ENCODE data around the gene C10orf62.

Gene C10orf62

GRCh38 chr10:97611473-97611872, 22.0 kb downstream of the C10orf62 start:
- Histone ChIP-seq H3K27me3 (ENCODE audit: low read depth, low read length) (no peaks in the 10 kb centered on the region), H3K9ac (ENCODE audit: low read length) (no peak overlapping the region), H3K9me3 (ENCODE audit: insufficient read depth, low read length) (no peaks in the 10 kb centered on the region), H3K4me2 (ENCODE audit: low read length) (no peak overlapping the region), H2AFZ (ENCODE audit: low read depth, low read length) (no peak overlapping the region), H4K20me1 (ENCODE audit: insufficient read depth, low read length) (no peaks in the 10 kb centered on the region), H3K4me3 (ENCODE audit: low read length) (no peak overlapping the region), H3K27ac (ENCODE audit: low read length) (no peak overlapping the region), H3K4me1 (ENCODE audit: low read length) (no peaks in the 10 kb centered on the region), H3K79me2 (ENCODE audit: low read length) (no peaks in the 10 kb centered on the region), H3K36me3 (replicated peaks; ENCODE audit: low read depth, low read length) (no peaks in the 10 kb centered on the region)
- TF ChIP-seq, protein P1, sequence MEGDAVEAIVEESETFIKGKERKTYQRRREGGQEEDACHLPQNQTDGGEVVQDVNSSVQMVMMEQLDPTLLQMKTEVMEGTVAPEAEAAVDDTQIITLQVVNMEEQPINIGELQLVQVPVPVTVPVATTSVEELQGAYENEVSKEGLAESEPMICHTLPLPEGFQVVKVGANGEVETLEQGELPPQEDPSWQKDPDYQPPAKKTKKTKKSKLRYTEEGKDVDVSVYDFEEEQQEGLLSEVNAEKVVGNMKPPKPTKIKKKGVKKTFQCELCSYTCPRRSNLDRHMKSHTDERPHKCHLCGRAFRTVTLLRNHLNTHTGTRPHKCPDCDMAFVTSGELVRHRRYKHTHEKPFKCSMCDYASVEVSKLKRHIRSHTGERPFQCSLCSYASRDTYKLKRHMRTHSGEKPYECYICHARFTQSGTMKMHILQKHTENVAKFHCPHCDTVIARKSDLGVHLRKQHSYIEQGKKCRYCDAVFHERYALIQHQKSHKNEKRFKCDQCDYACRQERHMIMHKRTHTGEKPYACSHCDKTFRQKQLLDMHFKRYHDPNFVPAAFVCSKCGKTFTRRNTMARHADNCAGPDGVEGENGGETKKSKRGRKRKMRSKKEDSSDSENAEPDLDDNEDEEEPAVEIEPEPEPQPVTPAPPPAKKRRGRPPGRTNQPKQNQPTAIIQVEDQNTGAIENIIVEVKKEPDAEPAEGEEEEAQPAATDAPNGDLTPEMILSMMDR (IDR thresholded peaks at IDR 0.05; ENCODE audit: low read depth, low read length) = no peak
- TF ChIP-seq EZH2phosphoT487 (IDR thresholded peaks at IDR 0.05; ENCODE audit: low read depth) = no peak

DNA sequence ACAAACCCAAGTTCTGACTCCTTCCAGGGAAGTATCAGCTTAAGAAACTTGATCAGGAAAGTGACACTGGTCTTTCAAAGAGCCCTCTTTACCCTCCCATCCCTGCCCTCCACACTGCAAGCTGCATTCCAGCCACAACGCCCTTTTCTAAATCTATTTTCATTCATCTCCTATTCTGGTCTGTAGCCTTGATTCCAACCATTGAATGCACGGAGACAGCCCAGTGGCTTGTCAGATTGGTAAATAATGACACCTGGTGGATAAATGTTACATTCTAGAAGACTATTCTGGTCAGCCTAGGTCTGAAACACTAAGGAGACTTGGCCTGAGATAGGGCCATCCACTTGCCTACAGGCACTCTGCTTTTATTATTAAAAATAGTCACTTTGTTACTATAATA, 22.9 kb downstream of the C10orf62 start:
- H3K4me3 ChIP-seq (ENCODE audit: low read length) = no peak overlapping the region
- TF ChIP-seq, protein P1 (IDR thresholded peaks at IDR 0.05; ENCODE audit: low read depth, low read length) = peak; percentile 25; the same call in 1 of the 2 replicates
- no peak for TF ChIP-seq EZH2phosphoT487 (IDR thresholded peaks at IDR 0.05; ENCODE audit: low read depth)
- H3K27ac ChIP-seq (ENCODE audit: low read length) = no peak overlapping the region
- H2AFZ ChIP-seq (ENCODE audit: low read depth, low read length) = no peak overlapping the region
- H4K20me1 ChIP-seq (ENCODE audit: insufficient read depth, low read length) = no peaks in the 10 kb centered on the region
- H3K27me3 ChIP-seq (ENCODE audit: low read depth, low read length) = no peaks in the 10 kb centered on the region
- H3K79me2 ChIP-seq (ENCODE audit: low read length) = no peaks in the 10 kb centered on the region
- H3K9me3 ChIP-seq (ENCODE audit: insufficient read depth, low read length) = no peaks in the 10 kb centered on the region
- H3K9ac ChIP-seq (ENCODE audit: low read length) = no peak overlapping the region
- no peaks in the 10 kb centered on the region for H3K36me3 ChIP-seq (replicated peaks; ENCODE audit: low read depth, low read length)
- H3K4me1 ChIP-seq (ENCODE audit: low read length) = no peaks in the 10 kb centered on the region
- no peak overlapping the region for H3K4me2 ChIP-seq (ENCODE audit: low read length)

GRCh38 chr10:97618285-97618684, 28.8 kb downstream of the C10orf62 start:
- Histone ChIP-seq H3K4me1 (ENCODE audit: low read length) (no peaks in the 10 kb centered on the region), H3K79me2 (ENCODE audit: low read length) (no peaks in the 10 kb centered on the region), H3K9ac (ENCODE audit: low read length) (no peak overlapping the region), H3K9me3 (ENCODE audit: insufficient read depth, low read length) (no peaks in the 10 kb centered on the region), H3K27me3 (ENCODE audit: low read depth, low read length) (no peaks in the 10 kb centered on the region), H3K36me3 (replicated peaks; ENCODE audit: low read depth, low read length) (no peaks in the 10 kb centered on the region), H3K4me2 (ENCODE audit: low read length) (no peak overlapping the region), H3K4me3 (ENCODE audit: low read length) (no peak overlapping the region), H4K20me1 (ENCODE audit: insufficient read depth, low read length) (no peaks in the 10 kb centered on the region), H3K27ac (ENCODE audit: low read length) (no peak overlapping the region), H2AFZ (ENCODE audit: low read depth, low read length) (no peak overlapping the region)
- TF ChIP-seq, protein P1 (IDR thresholded peaks at IDR 0.05; ENCODE audit: low read depth, low read length) = no peak
- no peak for TF ChIP-seq EZH2phosphoT487 (IDR thresholded peaks at IDR 0.05; ENCODE audit: low read depth)

DNA sequence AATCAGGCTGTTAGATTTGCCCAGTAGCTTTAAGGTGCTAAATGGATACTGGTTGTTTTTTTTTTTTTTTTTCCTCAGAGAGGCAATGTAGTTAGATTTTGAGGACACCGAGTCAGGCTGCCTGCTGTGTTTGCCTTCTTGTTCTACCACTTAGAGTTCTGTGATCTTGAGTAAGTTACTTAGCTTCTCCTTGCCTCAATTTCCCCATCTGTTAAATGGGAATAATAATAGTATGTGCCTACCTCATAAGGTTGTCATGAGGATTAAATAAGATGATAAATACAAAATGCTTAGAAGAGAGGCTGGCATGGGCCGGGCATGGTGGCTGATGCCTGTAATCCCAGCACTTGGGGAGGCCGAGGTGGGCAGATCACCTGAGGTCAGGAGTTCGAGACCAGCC, 29.2 kb downstream of the C10orf62 start:
- Histone ChIP-seq H3K9ac (ENCODE audit: low read length) (no peak overlapping the region), H4K20me1 (ENCODE audit: insufficient read depth, low read length) (no peaks in the 10 kb centered on the region), H3K4me3 (ENCODE audit: low read length) (no peak overlapping the region), H2AFZ (ENCODE audit: low read depth, low read length) (no peak overlapping the region), H3K27ac (ENCODE audit: low read length) (no peak overlapping the region), H3K36me3 (replicated peaks; ENCODE audit: low read depth, low read length) (no peaks in the 10 kb centered on the region), H3K9me3 (ENCODE audit: insufficient read depth, low read length) (no peaks in the 10 kb centered on the region), H3K27me3 (ENCODE audit: low read depth, low read length) (no peaks in the 10 kb centered on the region), H3K4me1 (ENCODE audit: low read length) (no peaks in the 10 kb centered on the region), H3K4me2 (ENCODE audit: low read length) (no peak overlapping the region), H3K79me2 (ENCODE audit: low read length) (no peaks in the 10 kb centered on the region)
- TF ChIP-seq, protein P1 (IDR thresholded peaks at IDR 0.05; ENCODE audit: low read depth, low read length) = no peak
